H1 (cell line): ENCODE results near the gene CAPN2. TPM values are rescaled to one million over a fixed set of nuclear protein-coding genes. Genes with fewer than 3 reads are reported as not detected.
A peak's percentile ranks its signal among the peaks of the same experiment; 100 is the strongest.

ENCODE experiments used
- CTCF ChIA-PET: fragments of 300-600 bp; sonication (Branson Sonifier 250); formaldehyde crosslinking; loops from one replicate; lab custom pipeline; 2021; ENCODE audit not compliant: partially characterized antibody; lab: Charles Lee
- POLR2A ChIA-PET: fragments of 300-600 bp; sonication (Branson Sonifier 250); formaldehyde crosslinking; loops from one replicate; lab custom pipeline; 2021; ENCODE audit warnings: inconsistent platforms; ENCODE audit not compliant: partially characterized antibody; lab: Charles Lee
- DNase-seq, 2 experiments: peaks; one replicate each; pipeline versions ENCODE4 v3.0.0 to v3.0.0-alpha.2; 2010 to 2022; ENCODE audit warnings: low spot score in 2 of 2, low read depth in 1 of 2, mixed read lengths in 1 of 2
- FAIRE-seq: peaks from 2 replicates; lab custom pipeline; 2011; peaks lifted over from hg19 to GRCh38; lab: Jason Lieb, UNC
- H2AFZ ChIP-seq: 2 replicates; pipeline ENCODE4 v1.8.1; 2012; ENCODE audit warnings: low read length, inconsistent platforms
- H2AK5ac ChIP-seq: 2 replicates; pipeline ENCODE4 v1.6.1; 2013; ENCODE audit warnings: low read depth, low read length
- H2BK120ac ChIP-seq: replicated peaks from 2 replicates; pipeline ENCODE3; 2013; ENCODE audit warnings: low read depth, low read length, inconsistent platforms
- H2BK12ac ChIP-seq: 2 replicates; pipeline ENCODE4 v1.6.1; 2013; ENCODE audit warnings: low read depth, low read length
- H2BK15ac ChIP-seq: 2 replicates; pipeline ENCODE4 v1.6.1; 2013; ENCODE audit warnings: low read length
- H2BK20ac ChIP-seq: 2 replicates; pipeline ENCODE4 v1.6.1; 2013; ENCODE audit warnings: low read length
- H2BK5ac ChIP-seq: 2 replicates; pipeline ENCODE4 v1.6.1; 2013; ENCODE audit warnings: low read depth, low read length
- H3K14ac ChIP-seq: 2 replicates; pipeline ENCODE4 v1.6.1; 2013; ENCODE audit warnings: inconsistent platforms; ENCODE audit not compliant: insufficient read length
- H3K18ac ChIP-seq: 2 replicates; pipeline ENCODE4 v1.6.1; 2013; ENCODE audit warnings: low read length; ENCODE audit errors: extremely low read depth
- H3K23ac ChIP-seq: 2 replicates; pipeline ENCODE4 v1.6.1; 2013; ENCODE audit warnings: inconsistent platforms; ENCODE audit not compliant: insufficient read length
- H3K23me2 ChIP-seq: 2 replicates; pipeline ENCODE4 v1.6.1; 2013; ENCODE audit warnings: low read depth, low read length
- H3K27ac ChIP-seq: 2 replicates; pipeline ENCODE4 v1.6.1; 2011; ENCODE audit warnings: low read depth, low read length, inconsistent platforms
- H3K27me3 ChIP-seq, 4 experiments: replicated peaks in 1 of 4; 1 replicate in 1 of 4; 2 replicates in 3 of 4; pipeline versions ENCODE4 v1.6.1 to v1.8.1; 2011 to 2013; ENCODE audit warnings: low read length in 3 of 4, mild to moderate bottlenecking in 3 of 4, inconsistent platforms in 2 of 4, mixed read lengths in 2 of 4, moderate library complexity in 1 of 4; ENCODE audit not compliant: control insufficient read depth in 3 of 4, insufficient read depth in 3 of 4; ENCODE audit errors: extremely low read depth in 1 of 4
- H3K36me3 ChIP-seq, 4 experiments: 2 replicates each; pipeline versions ENCODE4 v1.6.1 to v1.8.1; 2011 to 2013; ENCODE audit warnings: mild to moderate bottlenecking in 4 of 4, low read length in 3 of 4, moderate library complexity in 2 of 4, control low read depth in 1 of 4, inconsistent platforms in 1 of 4; ENCODE audit not compliant: insufficient read depth in 4 of 4, control insufficient read depth in 2 of 4
- H3K4ac ChIP-seq: replicated peaks from 2 replicates; pipeline ENCODE3; 2013; ENCODE audit warnings: low read length, low read depth, mixed read lengths, inconsistent platforms; ENCODE audit not compliant: insufficient read length
- H3K4me1 ChIP-seq, 4 experiments: replicated peaks in 1 of 4; 1 replicate in 1 of 4; 2 replicates in 3 of 4; pipeline versions ENCODE4 v1.6.1 to v1.8.1; 2011 to 2013; ENCODE audit warnings: low read length in 3 of 4, inconsistent platforms in 2 of 4, mixed read lengths in 1 of 4; ENCODE audit not compliant: insufficient read depth in 4 of 4, control insufficient read depth in 3 of 4
- H3K4me2 ChIP-seq, 2 experiments: 2 replicates each; pipeline versions ENCODE4 v1.6.1 to v1.8.1; 2011 to 2013; ENCODE audit warnings: low read depth in 2 of 2, low read length in 2 of 2, control low read depth in 1 of 2, inconsistent platforms in 1 of 2, mild to moderate bottlenecking in 1 of 2; ENCODE audit not compliant: insufficient read depth in 1 of 2
- H3K4me3 ChIP-seq, 4 experiments: fragments of 200-600, 300-600 bp in 1 of 4; sonication (generic), shearing (Covaris generic), sonication (Bioruptor Twin) in 1 of 4; 2 replicates each; pipeline versions ENCODE4 v1.5.1 to v1.8.1; 2011 to 2016; ENCODE audit warnings: low read length in 4 of 4, low read depth in 3 of 4, control low read depth in 2 of 4, inconsistent platforms in 2 of 4, mild to moderate bottlenecking in 2 of 4, mixed read lengths in 1 of 4, moderate library complexity in 1 of 4; ENCODE audit not compliant: insufficient read depth in 2 of 4; ENCODE audit errors: extremely low read depth in 1 of 4
- H3K56ac ChIP-seq: replicated peaks from 2 replicates; pipeline ENCODE3; 2013; ENCODE audit warnings: low read depth, mild to moderate bottlenecking, mixed read lengths, low read length, inconsistent platforms; ENCODE audit not compliant: insufficient read length
- H3K79me1 ChIP-seq: 2 replicates; pipeline ENCODE4 v1.6.1; 2013; ENCODE audit warnings: low read depth, low read length, control low read depth
- H3K79me2 ChIP-seq, 2 experiments: 2 replicates each; pipeline versions ENCODE4 v1.6.1 to v1.8.1; 2012 to 2013; ENCODE audit warnings: low read length in 2 of 2, mild to moderate bottlenecking in 2 of 2, inconsistent platforms in 1 of 2; ENCODE audit not compliant: insufficient read depth in 2 of 2, control insufficient read depth in 1 of 2
- H3K9ac ChIP-seq, 4 experiments: replicated peaks in 1 of 4; 1 replicate in 1 of 4; 2 replicates in 3 of 4; pipeline versions ENCODE4 v1.6.1 to v1.8.1; 2011 to 2013; ENCODE audit warnings: low read depth in 3 of 4, low read length in 3 of 4, control low read depth in 2 of 4, mild to moderate bottlenecking in 2 of 4, moderate library complexity in 2 of 4, inconsistent platforms in 1 of 4; ENCODE audit errors: extremely low read depth in 1 of 4
- H3K9me3 ChIP-seq, 2 experiments: 2 replicates each; pipeline versions ENCODE4 v1.6.1 to v1.8.1; 2012 to 2013; ENCODE audit warnings: mild to moderate bottlenecking in 2 of 2, moderate library complexity in 2 of 2, control low read depth in 1 of 2, inconsistent platforms in 1 of 2, low read depth in 1 of 2, low read length in 1 of 2, mixed read lengths in 1 of 2; ENCODE audit not compliant: insufficient read depth in 2 of 2
- H4K20me1 ChIP-seq, 2 experiments: replicated peaks in 1 of 2; 2 replicates each; pipeline versions ENCODE3 to v1.8.1; 2011 to 2013; ENCODE audit warnings: inconsistent platforms in 2 of 2, low read length in 2 of 2, mild to moderate bottlenecking in 1 of 2; ENCODE audit not compliant: insufficient read depth in 2 of 2, control insufficient read depth in 1 of 2
- H4K5ac ChIP-seq: 2 replicates; pipeline ENCODE4 v1.6.1; 2013; ENCODE audit warnings: low read length, low read depth, mixed read lengths, inconsistent platforms; ENCODE audit not compliant: insufficient read length
- H4K8ac ChIP-seq: 2 replicates; pipeline ENCODE4 v1.8.0; 2013; ENCODE audit warnings: mild to moderate bottlenecking, moderate library complexity, low read length, inconsistent platforms; ENCODE audit not compliant: insufficient read depth; ENCODE audit errors: extremely low read depth
- H4K91ac ChIP-seq: replicated peaks from 2 replicates; pipeline ENCODE3; 2013; ENCODE audit warnings: low read length, mixed read lengths, inconsistent platforms; ENCODE audit not compliant: insufficient read length
- CHD1 ChIP-seq: IDR thresholded peaks from 2 replicates; pipeline ENCODE4 v1.6.1; 2012; ENCODE audit warnings: low read depth, low read length, improper control_type of control experiment
- TEAD4 ChIP-seq: IDR thresholded peaks from 2 replicates; pipeline ENCODE4 v1.6.1; 2012; ENCODE audit warnings: low read depth, low read length, inconsistent platforms, mixed read lengths
- WGBS, 2 experiments: shearing (Covaris generic) in 1 of 2; methylation state at CpG; one replicate each; pipeline versions ENCODE4 v1.1.6 to v1.1.7; 2013 to 2015; ENCODE audit warnings: low lambda C conversion rate in 2 of 2, mixed read lengths in 2 of 2, inconsistent platforms in 1 of 2, low coverage in 1 of 2, missing lambda C conversion rate in 1 of 2; ENCODE audit not compliant: insufficient replicate concordance in 2 of 2, insufficient coverage in 1 of 2, insufficient read length in 1 of 2; ENCODE audit errors: extremely low coverage in 1 of 2, missing lambda C conversion rate in 1 of 2; 5-methylcytosine and 5-hydroxymethylcytosine counted together
- polyA plus RNA-seq, 7 experiments: library from polyadenylated mRNA; depleted of rRNA in 3 of 7; stranded (reverse) in 5 of 7; unstranded in 2 of 7; fragments of >200 nt in 5 of 7; fragments of 200-250 nt in 2 of 7; gene quantifications; 1 replicate in 5 of 7; 2 replicates in 1 of 7; 4 replicates in 1 of 7; pipeline versions ENCODE4 v1.2.1 to v1.2.3, GENCODE V29; 2011 to 2013; ENCODE audit warnings: missing spikeins in 2 of 7, mixed read lengths in 2 of 7
- total RNA-seq: library from RNA; stranded (reverse); fragmentation: NEBNext Ultra II Directional; extraction: Animal tissue kit (Norgen Biotek cat#: 25700); gene quantifications from 2 replicates; pipeline ENCODE4 v1.2.1, GENCODE V29; 2021

The CAPN2 gene
- total and polyA plus RNA-seq, 2 of the 8 experiments (the other 6 are each of a cell fraction or from before 2014, with no cell fraction given): 9.2 to 10.3 TPM

DNA sequence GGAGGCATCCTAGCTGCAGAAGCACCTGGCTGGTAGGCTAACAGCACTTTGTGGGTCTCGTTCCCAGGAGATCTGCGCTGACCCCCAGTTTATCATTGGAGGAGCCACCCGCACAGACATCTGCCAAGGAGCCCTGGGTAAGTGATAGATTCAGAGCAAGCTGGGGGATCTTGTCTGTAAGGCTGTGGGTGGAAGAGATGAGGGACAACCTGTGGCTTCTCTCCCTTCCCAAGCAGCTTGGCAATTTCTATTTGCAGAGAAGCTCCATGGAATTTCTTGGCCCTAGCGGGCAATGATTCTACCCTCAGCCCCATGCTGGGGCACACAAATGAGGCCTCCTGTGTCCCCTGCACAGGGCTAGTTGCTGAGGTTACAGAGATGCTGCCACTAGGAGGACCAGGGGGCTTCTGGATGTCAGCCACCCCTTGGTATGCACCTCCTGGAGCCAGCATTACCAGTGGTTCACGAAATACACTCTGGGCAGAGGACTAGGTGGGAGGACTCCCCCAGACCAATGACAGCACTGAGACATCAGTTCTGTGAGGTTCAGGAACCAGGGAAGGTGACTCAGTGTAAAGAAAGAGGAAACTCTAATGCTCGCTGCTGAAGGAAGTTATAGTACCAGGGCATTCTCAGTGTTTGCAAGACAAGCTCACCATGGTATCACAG is 5.5 kb downstream of the CAPN2 start:
- no peak overlapping the region for H2BK120ac ChIP-seq
- no peak overlapping the region for H3K23ac ChIP-seq
- peaks cover 0 to 73% (median 70%) of the 10 kb centered on the region in 4 experiments; a peak in 6 of 7 replicates for H3K27me3 ChIP-seq
- peak overlapping the region; percentile 43 for H2AK5ac ChIP-seq
- no peak overlapping the region for H3K4me3 ChIP-seq
- H3K14ac ChIP-seq: no peak overlapping the region
- ChIA-PET POLR2A (interaction anchor here (0.7 to 1.8 kb wide), 6 partner anchors 10 to 41 kb away, joined by 3 to 7 read pairs (median 3); no protein-coding TSS in a partner anchor), CTCF (interaction anchor here (0.7 to 6.9 kb wide), 15 partner anchors 9 to 120 kb away, joined by 3 to 74 read pairs (median 8); no protein-coding TSS in a partner anchor)
- H3K4me2 ChIP-seq: peak overlapping the region in 1 of 2 experiments; percentile 27; a peak in 2 of 4 replicates
- H3K9ac ChIP-seq: no peak overlapping the region
- no peak overlapping the region for H2BK20ac ChIP-seq
- H3K36me3 ChIP-seq: peaks cover 0 to 4% (median 0%) of the 10 kb centered on the region in 4 experiments; a peak in 1 of 8 replicates
- H3K23me2 ChIP-seq: peaks cover 5% of the 10 kb centered on the region; the same call in 1 of the 2 replicates
- no peak overlapping the region for H4K8ac ChIP-seq
- no peak overlapping the region for H3K56ac ChIP-seq
- no peak overlapping the region for H4K91ac ChIP-seq
- no peak overlapping the region for H3K4ac ChIP-seq
- DNase-seq: no peak
- H3K4me1 ChIP-seq: peaks cover 4 to 26% (median 16%) of the 10 kb centered on the region in 4 experiments; a peak in 6 of 7 replicates
- TF ChIP-seq TEAD4 (0 out of 2 replicates have a peak, but pooled peaks have one; percentile 9), CHD1 (no peak)
- H3K18ac ChIP-seq: no peak overlapping the region
- H2AFZ ChIP-seq: no peak overlapping the region
- H3K79me2 ChIP-seq: no peaks in the 10 kb centered on the region
- H4K5ac ChIP-seq: no peak overlapping the region
- no peak overlapping the region for H2BK5ac ChIP-seq
- no peak overlapping the region for H2BK15ac ChIP-seq
- no peak for FAIRE-seq
- H3K79me1 ChIP-seq: no peaks in the 10 kb centered on the region
- H3K9me3 ChIP-seq: no peaks in the 10 kb centered on the region
- 79% methylated on average over 6 of the region's 6 CpGs; no CpG with 5 or more reads in 1 of the 2 experiments for WGBS, 2 experiments
- H4K20me1 ChIP-seq: peaks cover 0 to 5% of the 10 kb centered on the region in 2 experiments
- H2BK12ac ChIP-seq: peak overlapping the region; percentile 93
- H3K27ac ChIP-seq: no peak overlapping the region
